Fibroblast of skin of right quadriceps (primary cell): ENCODE measurements around the gene TDRD9.
A peak's percentile ranks its signal among the peaks of the same experiment; 100 is the strongest.

Source experiments
- DNase-seq: peaks from one replicate; pipeline ENCODE4 v3.0.0-alpha.2; 2013

The TDRD9 gene

GRCh38 chr14:103925316-103925715 lies 2.9 kb upstream of the TDRD9 start:
- no peak for DNase-seq

- DNase-seq, result no peak
Observed at GRCh38 chr14:103927566-103927965, 690 bp upstream of the TDRD9 start.

- no peak for DNase-seq
Observed at GRCh38 chr14:103930051-103930604, 1.9 kb downstream of the TDRD9 start.

- DNase-seq, result no peak
Observed at GRCh38 chr14:103931422-103931821, 3.2 kb downstream of the TDRD9 start.

GRCh38 chr14:103932791-103933490 lies 4.7 kb downstream of the TDRD9 start:
- no peak for DNase-seq

GRCh38 chr14:103935102-103935501 lies 6.8 kb downstream of the TDRD9 start:
- DNase-seq, result no peak

- DNase-seq, result no peak
Observed at GRCh38 chr14:103941462-103941861, 13.2 kb downstream of the TDRD9 start.

GRCh38 chr14:103941973-103942736 lies 13.9 kb downstream of the TDRD9 start, which contains the start of gene RD3L:
Gene RD3L (minus strand): TSS chr14:103942529. CDS start chr14:103941695, 834 bp downstream.
- DNase-seq, result no peak

- no peak for DNase-seq
Observed at GRCh38 chr14:103943673-103944072, 15.4 kb downstream of the TDRD9 start.

- no peak for DNase-seq
Observed at GRCh38 chr14:103946975-103947374, 18.7 kb downstream of the TDRD9 start.

GRCh38 chr14:103948442-103948841 lies 20.2 kb downstream of the TDRD9 start:
- no peak for DNase-seq

- no peak for DNase-seq
Observed at GRCh38 chr14:103949131-103949790, 21.0 kb downstream of the TDRD9 start.

- no peak for DNase-seq
Observed at GRCh38 chr14:103960457-103961055, 32.3 kb downstream of the TDRD9 start.

- no peak for DNase-seq
Observed at GRCh38 chr14:103961928-103962578, 33.8 kb downstream of the TDRD9 start.

- DNase-seq, result no peak
Observed at GRCh38 chr14:103966631-103967030, 38.4 kb downstream of the TDRD9 start.

GRCh38 chr14:103969961-103970360 lies 41.7 kb downstream of the TDRD9 start:
- no peak for DNase-seq

GRCh38 chr14:103973354-103973753 lies 45.1 kb downstream of the TDRD9 start:
- no peak for DNase-seq

GRCh38 chr14:103974575-103974974 lies 46.3 kb downstream of the TDRD9 start:
- no peak for DNase-seq

- peak; percentile 22 for DNase-seq
Observed at GRCh38 chr14:103980623-103981238, 52.5 kb downstream of the TDRD9 start.

GRCh38 chr14:103984196-103984595 lies 55.9 kb downstream of the TDRD9 start:
- DNase-seq, result no peak

GRCh38 chr14:103989034-103989433 lies 60.8 kb downstream of the TDRD9 start:
- no peak for DNase-seq

GRCh38 chr14:103989964-103990363 lies 61.7 kb downstream of the TDRD9 start:
- DNase-seq, result no peak
